ENCODE results near the gene EFCAB6.

Gene EFCAB6

GRCh38 chr22:43744700-43745410 lies 67.2 kb downstream of the EFCAB6 start:
- DNase-seq, result no peak

- DNase-seq, result no peak
Measured at GRCh38 chr22:43743929-43744643, 68.0 kb downstream of the EFCAB6 start.

GRCh38 chr22:43743131-43743530 lies 69.0 kb downstream of the EFCAB6 start:
- DNase-seq, result no peak

- no peak for DNase-seq
Measured at GRCh38 chr22:43742154-43742950, 69.8 kb downstream of the EFCAB6 start.

GRCh38 chr22:43740587-43741270 lies 71.4 kb downstream of the EFCAB6 start:
- DNase-seq, result no peak

GRCh38 chr22:43739851-43740379 lies 72.2 kb downstream of the EFCAB6 start:
- no peak for DNase-seq

GRCh38 chr22:43737150-43737828 lies 74.8 kb downstream of the EFCAB6 start:
- no peak for DNase-seq

GRCh38 chr22:43736651-43737050 lies 75.5 kb downstream of the EFCAB6 start:
- no peak for DNase-seq

GRCh38 chr22:43734370-43735150 lies 77.5 kb downstream of the EFCAB6 start:
- DNase-seq, result no peak

GRCh38 chr22:43733138-43733537 lies 79.0 kb downstream of the EFCAB6 start:
- no peak for DNase-seq

GRCh38 chr22:43731988-43732387 lies 80.1 kb downstream of the EFCAB6 start:
- DNase-seq, result no peak

- no peak for DNase-seq
Measured at GRCh38 chr22:43726964-43727543, 85.1 kb downstream of the EFCAB6 start.

GRCh38 chr22:43726322-43726721 lies 85.8 kb downstream of the EFCAB6 start:
- no peak for DNase-seq

- no peak for DNase-seq
Measured at GRCh38 chr22:43723816-43724215, 88.3 kb downstream of the EFCAB6 start.

GRCh38 chr22:43722444-43722843 lies 89.7 kb downstream of the EFCAB6 start:
- DNase-seq, result no peak

- DNase-seq, result no peak
Measured at GRCh38 chr22:43720716-43721115, 91.4 kb downstream of the EFCAB6 start.

GRCh38 chr22:43714104-43714503 lies 98.0 kb downstream of the EFCAB6 start:
- no peak for DNase-seq

- DNase-seq, result no peak
Measured at GRCh38 chr22:43711681-43712080, 100.4 kb downstream of the EFCAB6 start.

GRCh38 chr22:43707648-43708047 lies 104.5 kb downstream of the EFCAB6 start:
- no peak for DNase-seq

GRCh38 chr22:43706571-43707328 lies 105.4 kb downstream of the EFCAB6 start:
- no peak for DNase-seq
